ENCODE data around the gene DEDD. TPM values are rescaled to one million over a fixed set of nuclear protein-coding genes. Genes with fewer than 3 reads are reported as not detected.

DEDD gene
- total RNA-seq, 4 donors from 2014 or later: 24.4 to 47.0 (median 36.6) TPM

DNA sequence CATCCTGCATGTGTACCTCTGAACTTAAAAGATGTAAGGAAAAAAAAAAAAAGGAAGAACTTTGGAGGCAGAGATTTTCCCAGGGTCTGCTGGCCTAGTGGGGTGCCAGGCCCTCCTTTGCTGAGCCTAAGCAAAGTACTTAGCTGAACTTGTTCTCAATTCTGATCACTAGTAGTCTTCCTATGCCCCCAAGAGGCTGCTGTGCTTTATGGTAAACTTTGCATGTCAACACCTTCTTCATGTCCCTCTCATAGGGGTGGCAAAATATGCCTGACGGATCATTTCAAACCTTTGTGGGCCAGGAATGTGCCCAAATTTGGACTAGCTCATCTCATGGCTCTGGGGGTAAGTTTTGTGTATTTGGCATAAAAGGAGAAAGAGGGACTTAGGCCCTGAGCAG is 25.4 kb upstream of the DEDD start:
- Histone ChIP-seq H3K36me3 (peaks cover 22% of the 10 kb centered on the region), H3K27ac (no peak overlapping the region), H3K27me3 (no peaks in the 10 kb centered on the region), H3K4me1 (peaks cover 43% of the 10 kb centered on the region), H3K9me3 (no peaks in the 10 kb centered on the region), H3K4me3 (no peak overlapping the region)
- DNase-seq (ENCODE audit: low spot score in 2 of 2): peak in 1 of 2 donors; percentile 2
- 94% methylated on average over 1 of the region's 1 CpG for WGBS
- no peak for TF ChIP-seq POLR2A (IDR thresholded peaks at IDR 0.05)
- no peak for TF ChIP-seq POLR2AphosphoS5 (IDR thresholded peaks at IDR 0.05)
- TF ChIP-seq, protein P1, sequence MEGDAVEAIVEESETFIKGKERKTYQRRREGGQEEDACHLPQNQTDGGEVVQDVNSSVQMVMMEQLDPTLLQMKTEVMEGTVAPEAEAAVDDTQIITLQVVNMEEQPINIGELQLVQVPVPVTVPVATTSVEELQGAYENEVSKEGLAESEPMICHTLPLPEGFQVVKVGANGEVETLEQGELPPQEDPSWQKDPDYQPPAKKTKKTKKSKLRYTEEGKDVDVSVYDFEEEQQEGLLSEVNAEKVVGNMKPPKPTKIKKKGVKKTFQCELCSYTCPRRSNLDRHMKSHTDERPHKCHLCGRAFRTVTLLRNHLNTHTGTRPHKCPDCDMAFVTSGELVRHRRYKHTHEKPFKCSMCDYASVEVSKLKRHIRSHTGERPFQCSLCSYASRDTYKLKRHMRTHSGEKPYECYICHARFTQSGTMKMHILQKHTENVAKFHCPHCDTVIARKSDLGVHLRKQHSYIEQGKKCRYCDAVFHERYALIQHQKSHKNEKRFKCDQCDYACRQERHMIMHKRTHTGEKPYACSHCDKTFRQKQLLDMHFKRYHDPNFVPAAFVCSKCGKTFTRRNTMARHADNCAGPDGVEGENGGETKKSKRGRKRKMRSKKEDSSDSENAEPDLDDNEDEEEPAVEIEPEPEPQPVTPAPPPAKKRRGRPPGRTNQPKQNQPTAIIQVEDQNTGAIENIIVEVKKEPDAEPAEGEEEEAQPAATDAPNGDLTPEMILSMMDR (IDR thresholded peaks at IDR 0.05): no peak
- no peak for TF ChIP-seq EP300 (IDR thresholded peaks at IDR 0.05)

DNA sequence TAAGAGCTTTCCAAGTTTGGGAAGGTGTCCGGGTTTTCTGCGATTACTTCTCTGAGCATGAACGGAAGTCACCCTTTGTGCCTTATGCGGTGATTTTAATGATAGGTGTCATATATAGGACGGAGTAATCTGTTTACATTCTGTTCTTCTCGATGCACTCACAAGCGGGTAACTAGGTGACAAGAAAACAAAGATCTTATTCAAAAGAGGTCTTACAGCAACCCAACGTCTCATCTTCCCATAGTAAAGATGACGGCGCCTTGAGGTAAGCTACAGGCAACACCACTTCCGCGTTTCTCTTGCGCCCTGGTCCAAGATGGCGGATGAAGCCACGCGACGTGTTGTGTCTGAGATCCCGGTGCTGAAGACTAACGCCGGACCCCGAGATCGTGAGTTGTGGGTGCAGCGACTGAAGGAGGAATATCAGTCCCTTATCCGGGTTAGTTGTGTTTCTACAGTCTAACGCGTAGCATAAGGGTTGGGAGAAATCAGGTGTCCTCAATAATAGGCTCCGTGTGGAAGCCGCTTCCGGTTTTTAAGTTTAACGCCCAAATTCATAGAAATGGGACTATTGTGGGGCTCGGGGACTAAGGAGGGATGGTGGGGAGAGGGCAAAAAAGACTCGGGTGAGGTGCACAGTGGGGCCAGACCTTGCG is 21.3 kb upstream of the DEDD start, which contains the start of gene UFC1:
Gene UFC1 (plus strand): TSS at position 297 of the 656 bp plus-strand sequence. CDS start 20 bp downstream, at position 317.
- Histone ChIP-seq H3K27me3 (no peaks in the 10 kb centered on the region), H3K4me1 (peaks cover 22% of the 10 kb centered on the region), H3K4me3 (peak within 1 kb of the TSS; percentile 67), H3K36me3 (no peaks in the 10 kb centered on the region), H3K9me3 (no peaks in the 10 kb centered on the region), H3K27ac (peak within 1 kb of the TSS; percentile 97)
- WGBS: under 1% methylated on average over 33 of the region's 33 CpGs
- DNase-seq (ENCODE audit: low spot score in 2 of 2): peak; percentile 88 to 93
- TF ChIP-seq POLR2AphosphoS5 (IDR thresholded peaks at IDR 0.05) (peak; percentile 57 to 81 (median 75)), POLR2A (IDR thresholded peaks at IDR 0.05) (peak in 1 of 2 donors; percentile 49), EP300 (IDR thresholded peaks at IDR 0.05) (no peak)
- TF ChIP-seq, protein P1 (IDR thresholded peaks at IDR 0.05): no peak

DNA sequence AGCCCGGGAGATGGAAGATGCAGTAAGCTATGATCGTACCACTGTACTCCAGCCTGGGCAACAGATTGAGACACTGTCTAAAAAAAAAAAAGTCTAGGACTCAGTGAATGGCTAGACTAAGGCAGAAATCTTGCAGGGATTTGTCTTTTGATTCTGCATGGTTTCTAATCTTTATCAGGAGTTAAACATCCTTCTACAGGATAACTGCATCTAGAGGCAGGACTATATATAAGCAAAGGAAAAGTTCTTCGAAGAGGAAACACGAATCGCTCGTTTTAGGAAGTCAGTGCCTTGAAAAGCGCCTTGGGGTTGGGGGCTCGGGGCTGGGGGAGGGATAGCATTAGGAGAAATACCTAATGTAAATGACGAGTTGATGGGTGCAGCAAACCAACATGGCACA is 20.7 kb upstream of the DEDD start:
- peak; percentile 10 to 24 for DNase-seq (ENCODE audit: low spot score in 2 of 2)
- Histone ChIP-seq H3K27ac (peak overlapping the region; percentile 97), H3K4me3 (peak overlapping the region; percentile 67), H3K4me1 (peaks cover 18% of the 10 kb centered on the region), H3K36me3 (no peaks in the 10 kb centered on the region), H3K27me3 (no peaks in the 10 kb centered on the region), H3K9me3 (no peaks in the 10 kb centered on the region)
- no peak for TF ChIP-seq POLR2A (IDR thresholded peaks at IDR 0.05)
- TF ChIP-seq POLR2AphosphoS5 (IDR thresholded peaks at IDR 0.05): no peak
- TF ChIP-seq EP300 (IDR thresholded peaks at IDR 0.05): no peak
- TF ChIP-seq, protein P1 (IDR thresholded peaks at IDR 0.05): no peak
- 19% methylated on average over 9 of the region's 9 CpGs for WGBS

DNA sequence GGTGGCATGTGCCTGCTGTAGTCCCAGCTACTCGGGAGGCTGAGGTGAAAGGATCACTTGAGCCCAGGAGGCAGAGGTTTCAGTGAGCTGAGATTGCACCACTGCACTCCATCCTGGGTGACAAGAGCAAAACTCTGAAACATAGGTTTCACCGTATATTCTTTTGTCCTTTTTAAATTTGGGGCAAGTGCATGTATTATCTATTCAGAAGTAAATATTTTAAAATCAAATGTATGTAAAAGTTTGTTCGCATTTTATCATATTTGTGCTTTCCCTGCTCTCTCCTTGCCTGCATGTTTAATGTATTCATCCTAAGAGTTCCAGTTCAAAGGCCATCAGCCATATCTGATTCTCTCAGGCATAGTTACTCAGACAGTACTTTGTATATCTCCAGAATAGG is 13.4 kb upstream of the DEDD start:
- TF ChIP-seq POLR2A (IDR thresholded peaks at IDR 0.05) (no peak), EP300 (IDR thresholded peaks at IDR 0.05) (no peak), POLR2AphosphoS5 (IDR thresholded peaks at IDR 0.05) (no peak)
- TF ChIP-seq, protein P1 (IDR thresholded peaks at IDR 0.05): no peak
- Histone ChIP-seq H3K9me3 (no peaks in the 10 kb centered on the region), H3K27ac (no peak overlapping the region), H3K4me1 (no peaks in the 10 kb centered on the region), H3K4me3 (no peak overlapping the region), H3K36me3 (no peaks in the 10 kb centered on the region), H3K27me3 (no peaks in the 10 kb centered on the region)
- 83% methylated on average over 3 of the region's 3 CpGs for WGBS
- DNase-seq (ENCODE audit: low spot score in 2 of 2): no peak

DNA sequence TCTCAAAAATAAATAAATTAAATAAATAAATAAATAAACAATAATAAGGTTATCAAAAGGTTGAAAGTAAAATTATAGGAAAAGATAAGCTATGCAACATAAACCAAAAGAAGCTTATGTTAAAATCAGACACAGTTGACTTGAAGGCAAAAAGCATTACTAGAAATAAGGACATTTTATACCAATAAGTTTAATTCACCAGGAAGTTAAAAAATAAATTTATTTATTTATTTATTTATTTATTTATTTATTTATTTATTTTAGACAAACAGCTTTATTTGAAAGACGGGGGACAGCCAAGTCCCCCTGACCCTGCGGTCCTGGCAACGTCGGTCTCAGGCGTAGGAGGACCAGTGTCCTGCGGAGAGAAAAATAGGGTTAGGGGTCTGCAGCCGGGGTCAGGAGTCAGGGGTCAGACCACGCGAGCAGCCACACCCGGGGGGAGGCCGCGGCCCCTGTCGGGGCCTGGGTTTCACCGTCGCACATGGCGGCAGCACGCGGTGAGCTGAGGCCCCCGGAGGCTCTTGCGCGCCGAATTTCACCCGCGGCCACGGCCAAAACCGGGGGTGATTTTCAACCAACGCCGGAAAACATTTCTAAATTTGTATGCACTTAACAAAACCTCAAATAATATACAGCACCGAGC is 8.4 kb upstream of the DEDD start:
- TF ChIP-seq, protein P1 (IDR thresholded peaks at IDR 0.05): no peak
- no peak for TF ChIP-seq POLR2AphosphoS5 (IDR thresholded peaks at IDR 0.05)
- TF ChIP-seq EP300 (IDR thresholded peaks at IDR 0.05): no peak
- no peak for TF ChIP-seq POLR2A (IDR thresholded peaks at IDR 0.05)

More for the DNA sequence above, 8.4 kb upstream of the DEDD start:
- no peak for DNase-seq (ENCODE audit: low spot score in 2 of 2)
- Histone ChIP-seq H3K9me3 (no peaks in the 10 kb centered on the region), H3K4me3 (no peak overlapping the region), H3K27me3 (no peaks in the 10 kb centered on the region), H3K36me3 (no peaks in the 10 kb centered on the region), H3K27ac (no peak overlapping the region), H3K4me1 (no peaks in the 10 kb centered on the region)
- 96% methylated on average over 29 of the region's 29 CpGs for WGBS

All from suprapubic skin (tissue), 4 donors.